Subcutaneous abdominal adipose tissue (tissue), 5 donors: ENCODE measurements around the gene FNDC7.
A peak's percentile ranks its signal among the peaks of the same experiment; 100 is the strongest.
"Not testable (repeated sequence)": the region's sequence is repeated elsewhere in the genome, so short reads cannot be mapped to it uniquely, and the experiment has no call there.

ENCODE experiments used
- H3K27ac ChIP-seq: one replicate; pipeline ENCODE4 v1.7.0; 2013; ENCODE audit warnings: low read depth, mild to moderate bottlenecking, inconsistent platforms, low read length, moderate library complexity
- H3K27me3 ChIP-seq, 5 donors: one replicate each; pipeline ENCODE4 v1.7.0; 2013; ENCODE audit warnings: low read length in 5 of 5, inconsistent platforms in 1 of 5; ENCODE audit not compliant: control insufficient read depth in 5 of 5, insufficient read depth in 4 of 5
- H3K36me3 ChIP-seq, 5 donors: one replicate each; pipeline ENCODE4 v1.7.0; 2013; ENCODE audit warnings: low read length in 5 of 5; ENCODE audit not compliant: control insufficient read depth in 5 of 5, insufficient read depth in 5 of 5
- H3K4me1 ChIP-seq, 5 donors: one replicate each; pipeline ENCODE4 v1.7.0; 2013; ENCODE audit warnings: low read length in 5 of 5, mild to moderate bottlenecking in 3 of 5, moderate library complexity in 1 of 5; ENCODE audit not compliant: control insufficient read depth in 5 of 5, insufficient read depth in 5 of 5
- H3K4me3 ChIP-seq, 5 donors: one replicate each; pipeline ENCODE4 v1.7.0; 2013; ENCODE audit warnings: low read length in 5 of 5, low read depth in 1 of 5
- H3K9ac ChIP-seq, 5 donors: one replicate each; pipeline ENCODE4 v1.7.0; 2013; ENCODE audit warnings: low read length in 5 of 5, mild to moderate bottlenecking in 4 of 5, moderate library complexity in 3 of 5
- H3K9me3 ChIP-seq, 5 donors: one replicate each; pipeline ENCODE4 v1.7.0; 2013; ENCODE audit warnings: low read length in 5 of 5; ENCODE audit not compliant: control insufficient read depth in 5 of 5
- donor health status: healthy.
- donor health status: healthy.
- donor health status: healthy.
- donor health status: healthy.
- donor health status: healthy.

The FNDC7 gene

DNA sequence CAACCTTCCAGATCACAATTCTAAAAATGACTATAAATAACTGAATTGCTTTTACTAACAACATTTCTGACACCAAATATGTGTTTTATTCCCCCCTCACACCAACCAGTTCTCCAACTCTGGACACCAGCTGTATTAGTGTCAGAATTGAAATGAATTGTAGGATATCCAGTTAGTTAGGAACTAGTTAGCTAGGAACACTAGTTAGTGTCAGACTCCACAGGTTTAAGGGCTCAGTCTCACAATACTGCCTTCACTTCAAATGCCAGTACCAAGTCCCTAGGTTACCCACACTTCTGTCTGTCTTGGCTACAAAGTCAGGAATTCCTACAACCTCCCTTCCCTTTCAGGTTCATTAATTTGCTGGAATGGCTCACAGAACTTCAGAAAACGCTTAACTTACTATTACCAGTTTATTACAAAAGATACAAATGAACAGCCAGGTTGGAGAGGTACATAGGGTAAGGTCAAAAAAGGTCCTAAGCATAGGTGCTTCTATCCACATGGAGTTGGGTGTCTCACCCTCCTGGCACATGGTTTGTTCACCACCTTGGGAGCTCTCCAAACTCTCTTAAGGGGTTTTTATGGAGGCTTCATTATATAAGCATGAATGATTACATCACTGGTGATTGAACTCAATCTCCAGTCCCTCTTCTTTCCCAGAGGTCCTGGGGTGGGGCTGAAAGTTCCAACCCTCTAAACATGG is 37.9 kb downstream of the FNDC7 start:
- peaks cover 8 to 28% (median 20%) of the 10 kb centered on the region in 5 donors for H3K36me3 ChIP-seq
- no peak overlapping the region for H3K4me3 ChIP-seq
- H3K4me1 ChIP-seq, result peaks cover 2 to 17% (median 3%) of the 10 kb centered on the region in 5 donors
- no peak overlapping the region for H3K27ac ChIP-seq
- no peaks in the 10 kb centered on the region for H3K9me3 ChIP-seq
- H3K9ac ChIP-seq, result peak overlapping the region in 1 of 5 donors; percentile 14
- H3K27me3 ChIP-seq, result no peaks in the 10 kb centered on the region

DNA sequence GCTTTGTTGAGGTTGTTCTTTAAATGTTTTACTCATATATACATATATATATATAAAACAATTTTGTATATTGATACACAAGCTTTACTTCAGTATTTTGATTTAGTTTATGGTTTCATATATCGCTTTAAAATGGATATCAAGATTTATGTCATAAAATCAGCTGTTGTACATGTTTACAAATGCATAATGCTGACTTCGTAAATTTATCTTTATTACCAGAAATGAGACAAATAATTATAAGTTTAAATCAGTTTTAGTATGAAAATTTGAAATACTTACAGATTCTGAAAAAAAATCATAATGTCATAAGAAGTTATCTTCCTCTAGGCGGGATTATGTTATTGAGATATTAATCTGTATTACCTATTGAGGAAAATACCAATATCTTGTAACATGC is 40.7 kb downstream of the FNDC7 start:
- Histone ChIP-seq H3K4me3 (no peak overlapping the region), H3K9me3 (no peaks in the 10 kb centered on the region), H3K4me1 (peaks cover 0 to 6% (median 0%) of the 10 kb centered on the region in 5 donors), H3K36me3 (peaks cover 12 to 36% (median 34%) of the 10 kb centered on the region in 5 donors), H3K27me3 (no peaks in the 10 kb centered on the region), H3K9ac (no peak overlapping the region), H3K27ac (no peak overlapping the region)

DNA sequence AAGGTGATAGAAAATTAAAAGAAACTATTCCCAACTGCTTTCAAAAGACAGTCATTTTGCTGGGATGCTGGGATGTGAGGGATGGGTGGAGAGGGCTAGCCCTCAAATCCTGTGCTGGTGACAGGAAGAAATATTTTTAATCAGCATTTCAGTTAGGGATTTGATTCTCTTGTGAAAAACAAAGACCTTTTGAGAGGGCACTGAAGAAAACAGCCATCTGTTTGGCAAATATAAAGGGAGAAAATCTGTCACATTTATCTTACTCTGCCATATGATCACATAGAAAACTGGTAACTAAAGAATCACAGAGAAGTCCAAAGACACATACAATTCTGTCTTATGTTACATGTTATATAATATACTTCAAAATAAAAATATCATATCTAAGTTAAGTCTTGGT is 46.1 kb downstream of the FNDC7 start:
- Histone ChIP-seq H3K36me3 (peaks cover 19 to 60% (median 40%) of the 10 kb centered on the region in 5 donors), H3K9me3 (no peaks in the 10 kb centered on the region), H3K4me3 (no peak overlapping the region), H3K27me3 (no peaks in the 10 kb centered on the region), H3K27ac (no peak overlapping the region), H3K9ac (no peak overlapping the region), H3K4me1 (no peaks in the 10 kb centered on the region)

DNA sequence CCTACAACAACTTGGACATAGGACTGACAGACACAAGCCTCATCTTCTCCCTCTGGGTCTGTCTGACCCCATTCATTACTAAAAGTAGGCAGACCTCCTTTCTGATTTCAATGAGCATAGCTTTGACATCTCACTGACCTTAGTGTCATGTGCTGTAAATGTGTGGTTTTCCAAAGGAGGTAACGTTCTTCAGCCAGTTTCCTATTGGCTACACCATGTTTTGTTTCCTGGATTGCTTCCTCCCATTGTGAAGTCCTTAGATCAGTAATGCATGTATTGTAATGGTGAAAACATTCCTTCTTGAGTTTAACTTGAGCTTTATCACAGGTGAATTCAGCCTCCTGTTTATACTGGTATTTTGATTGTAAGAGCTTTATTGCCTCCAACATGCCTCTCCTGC is 54.4 kb downstream of the FNDC7 start:
- Histone ChIP-seq H3K9me3 (no peaks in the 10 kb centered on the region), H3K9ac (no peak overlapping the region), H3K4me1 (peaks cover 0 to 9% (median 0%) of the 10 kb centered on the region in 5 donors), H3K4me3 (no peak overlapping the region), H3K36me3 (peaks cover 36 to 63% (median 41%) of the 10 kb centered on the region in 5 donors), H3K27ac (no peak overlapping the region), H3K27me3 (no peaks in the 10 kb centered on the region)

DNA sequence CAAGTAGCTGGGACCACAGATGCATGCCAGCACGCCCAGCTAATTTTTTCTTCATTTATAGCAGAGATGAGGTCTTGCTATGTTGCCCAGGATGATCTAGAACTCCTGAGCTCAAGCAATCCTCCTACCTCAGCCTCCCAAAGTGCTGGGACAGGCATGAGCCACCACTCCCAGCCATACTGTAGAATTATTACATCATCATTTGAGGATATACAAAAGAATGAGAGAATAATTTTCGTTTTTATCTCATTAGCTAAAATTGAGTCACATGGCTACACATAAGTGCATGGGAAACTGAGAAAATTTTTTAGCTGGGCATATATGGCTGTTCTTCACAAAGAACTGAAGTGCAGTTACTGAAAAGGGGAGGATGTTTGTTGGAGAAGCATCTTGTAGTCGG is 55.0 kb downstream of the FNDC7 start:
- H3K9me3 ChIP-seq, result no peaks in the 10 kb centered on the region
- H3K27ac ChIP-seq, result no peak overlapping the region
- H3K9ac ChIP-seq, result no peak overlapping the region
- H3K36me3 ChIP-seq, result peaks cover 34 to 61% (median 40%) of the 10 kb centered on the region in 5 donors
- peaks cover 0 to 9% (median 0%) of the 10 kb centered on the region in 5 donors for H3K4me1 ChIP-seq
- no peak overlapping the region for H3K4me3 ChIP-seq
- H3K27me3 ChIP-seq, result no peaks in the 10 kb centered on the region

DNA sequence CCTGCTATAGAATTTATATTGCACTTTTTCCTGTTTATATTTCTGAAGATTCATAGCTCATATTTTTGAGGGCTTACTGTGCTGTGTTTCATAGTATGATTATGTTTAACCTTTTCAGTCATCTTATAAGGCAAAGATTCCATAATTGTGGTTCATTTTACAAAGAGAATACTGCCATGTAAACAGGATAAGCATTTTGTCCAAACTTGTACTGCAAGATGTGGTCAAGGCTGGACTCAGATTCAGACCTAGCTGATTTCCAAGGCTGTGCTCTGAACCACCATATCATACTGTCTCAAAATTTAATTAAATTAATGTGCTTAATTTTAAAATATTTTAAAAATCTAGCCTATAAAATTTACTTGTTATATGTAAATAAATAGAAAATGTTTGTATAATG is 65.1 kb downstream of the FNDC7 start:
- H3K36me3 ChIP-seq, result peaks cover 42 to 84% (median 56%) of the 10 kb centered on the region in 5 donors
- H3K9ac ChIP-seq, result no peak overlapping the region
- H3K4me1 ChIP-seq, result no peaks in the 10 kb centered on the region
- H3K27ac ChIP-seq, result no peak overlapping the region
- no peaks in the 10 kb centered on the region for H3K27me3 ChIP-seq
- no peaks in the 10 kb centered on the region for H3K9me3 ChIP-seq
- H3K4me3 ChIP-seq, result no peak overlapping the region

DNA sequence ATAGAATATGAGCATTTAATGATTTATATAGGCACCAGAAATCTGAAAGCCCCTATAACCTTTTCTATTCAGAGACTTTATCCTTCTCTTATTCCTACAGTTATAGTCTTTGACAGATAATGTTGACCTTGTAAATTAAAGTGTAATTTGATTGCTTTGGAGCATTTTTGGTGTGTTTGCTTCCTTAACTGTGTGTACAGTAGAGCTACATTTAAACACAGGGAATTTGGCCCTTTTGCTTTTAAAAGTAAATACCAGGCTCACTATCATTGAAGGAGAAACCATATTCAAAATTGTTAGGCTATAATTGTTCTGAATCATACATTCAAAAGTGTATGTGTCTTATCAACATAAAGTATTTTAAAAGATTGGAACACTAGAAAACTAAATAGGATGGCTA is 66.7 kb downstream of the FNDC7 start:
- Histone ChIP-seq H3K4me3 (no peak overlapping the region), H3K4me1 (no peaks in the 10 kb centered on the region), H3K27me3 (no peaks in the 10 kb centered on the region), H3K27ac (no peak overlapping the region), H3K9me3 (no peaks in the 10 kb centered on the region), H3K9ac (no peak overlapping the region), H3K36me3 (peaks cover 43 to 85% (median 60%) of the 10 kb centered on the region in 5 donors)

DNA sequence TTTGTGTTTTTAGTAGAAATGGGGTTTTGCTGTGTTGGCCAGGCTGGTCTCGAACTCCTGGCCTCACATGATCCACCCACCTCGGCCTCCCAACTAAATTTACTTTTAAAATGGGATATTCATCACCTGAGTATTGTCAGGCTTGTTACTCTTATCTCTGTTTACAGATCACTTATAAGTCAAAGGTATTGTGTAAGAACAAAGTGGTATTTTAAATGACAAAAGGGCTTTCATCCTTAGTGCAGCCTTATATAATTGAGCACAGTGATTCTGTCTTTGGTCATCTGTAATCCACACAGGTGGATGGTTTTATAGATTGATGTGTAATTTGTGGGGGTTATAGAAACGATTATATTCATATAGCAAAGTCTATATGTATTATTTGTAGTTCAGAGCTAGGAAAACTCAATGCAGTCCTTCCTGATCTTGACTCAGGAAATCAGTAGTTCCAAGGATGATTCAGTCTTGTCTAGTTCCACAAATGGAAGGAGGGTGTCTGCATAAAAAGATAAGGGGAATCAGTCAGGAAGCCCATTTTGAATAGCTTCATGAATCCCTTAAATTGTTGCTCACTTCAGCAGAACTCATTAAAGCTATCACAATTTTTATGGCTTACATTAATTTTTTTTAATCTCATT is 68.3 kb downstream of the FNDC7 start:
- Histone ChIP-seq H3K9ac (no peak overlapping the region), H3K27me3 (no peaks in the 10 kb centered on the region), H3K27ac (no peak overlapping the region), H3K9me3 (peaks cover 6 to 16% (median 11%) of the 10 kb centered on the region in 5 donors), H3K4me1 (no peaks in the 10 kb centered on the region), H3K36me3 (peaks cover 55 to 88% (median 60%) of the 10 kb centered on the region in 5 donors), H3K4me3 (no peak overlapping the region)

DNA sequence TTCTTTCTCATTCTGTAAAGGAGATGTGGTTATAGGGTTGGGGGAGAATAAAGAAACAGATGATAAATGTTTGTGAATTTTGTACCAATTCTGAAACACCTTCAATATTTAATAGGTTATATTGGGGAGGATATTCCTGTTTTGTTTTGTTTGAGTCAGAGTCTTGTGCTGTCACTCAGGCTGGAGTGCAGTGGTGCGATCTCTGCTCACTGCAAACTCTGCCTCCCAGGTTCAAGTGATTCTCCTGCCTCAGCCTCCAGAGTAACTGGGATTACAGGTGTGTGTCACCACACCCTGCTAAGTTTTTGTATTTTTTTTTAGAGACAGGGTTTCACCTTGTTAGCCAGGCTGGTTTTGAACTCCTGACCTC is 68.9 kb downstream of the FNDC7 start:
- not testable (repeated sequence) for H3K4me3 ChIP-seq, H3K27me3 ChIP-seq, H3K4me1 ChIP-seq, H3K9ac ChIP-seq, H3K27ac ChIP-seq
- H3K9me3 ChIP-seq, result peaks cover 6 to 18% (median 16%) of the 10 kb centered on the region in 5 donors
- peaks cover 55 to 87% (median 60%) of the 10 kb centered on the region in 5 donors for H3K36me3 ChIP-seq

DNA sequence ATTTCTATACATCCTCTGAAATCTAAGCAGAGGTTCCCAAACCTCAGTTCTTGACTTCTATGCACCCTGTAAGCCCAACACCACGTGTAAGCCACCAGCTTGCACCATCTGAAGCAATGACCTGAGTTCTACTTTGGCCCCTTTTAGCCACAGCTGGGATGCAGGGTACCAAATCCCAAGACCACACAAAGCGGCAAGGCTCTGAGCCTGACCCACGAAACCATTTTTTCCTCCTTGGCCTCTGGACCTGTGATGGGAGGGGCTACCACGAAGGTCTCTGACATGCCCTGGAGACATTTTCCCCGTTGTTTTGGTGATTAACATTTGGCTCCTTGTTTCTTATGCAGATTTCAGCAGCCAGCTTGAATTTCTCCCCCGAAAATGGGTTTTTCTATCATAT is 72.6 kb downstream of the FNDC7 start:
- Histone ChIP-seq H3K36me3 (peaks cover 37 to 63% (median 48%) of the 10 kb centered on the region in 5 donors), H3K27me3 (no peaks in the 10 kb centered on the region), H3K9ac (no peak overlapping the region), H3K4me3 (peak overlapping the region in 1 of 5 donors; percentile 16), H3K9me3 (peaks cover 6 to 18% (median 16%) of the 10 kb centered on the region in 5 donors), H3K4me1 (no peaks in the 10 kb centered on the region), H3K27ac (no peak overlapping the region)
